ENCODE measurements around the gene ZNF687.

The ZNF687 gene

GRCh38 chr1:151312826-151313225, 30.7 kb downstream of the ZNF687 start:
- DNase-seq (ENCODE audit: low read depth in 2 of 2), result no peak

- no peak for DNase-seq (ENCODE audit: low read depth in 2 of 2)
These were observed 31.4 kb downstream of the ZNF687 start for GRCh38 chr1:151313501-151313900.

- peak; percentile 25 to 30 for DNase-seq (ENCODE audit: low read depth in 2 of 2)
These were observed 32.2 kb downstream of the ZNF687 start for GRCh38 chr1:151314137-151314875.

- no peak for DNase-seq (ENCODE audit: low read depth in 2 of 2)
These were observed 33.6 kb downstream of the ZNF687 start for GRCh38 chr1:151315565-151316235.

- DNase-seq (ENCODE audit: low read depth in 2 of 2), result no peak
These were observed 36.9 kb downstream of the ZNF687 start for GRCh38 chr1:151318975-151319374.

- DNase-seq (ENCODE audit: low read depth in 2 of 2), result no peak
These were observed 42.4 kb downstream of the ZNF687 start for GRCh38 chr1:151324390-151324930.

GRCh38 chr1:151325231-151325630, 43.1 kb downstream of the ZNF687 start:
- no peak for DNase-seq (ENCODE audit: low read depth in 2 of 2)

- DNase-seq (ENCODE audit: low read depth in 2 of 2), result no peak
These were observed 43.7 kb downstream of the ZNF687 start for GRCh38 chr1:151325646-151326429.

GRCh38 chr1:151326619-151327222, 44.6 kb downstream of the ZNF687 start:
- DNase-seq (ENCODE audit: low read depth in 2 of 2), result no peak

- peak; percentile 96 to 97 for DNase-seq (ENCODE audit: low read depth in 2 of 2)
These were observed 45.3 kb downstream of the ZNF687 start, which contains the start of gene PI4KB for GRCh38 chr1:151327223-151327902. Gene PI4KB, minus strand, starts transcription at chr1:151327416. Its CDS starts 10,935 bp downstream, at chr1:151316481.

GRCh38 chr1:151327903-151328674, 46.0 kb downstream of the ZNF687 start:
- no peak for DNase-seq (ENCODE audit: low read depth in 2 of 2)

- DNase-seq (ENCODE audit: low read depth in 2 of 2), result no peak
These were observed 52.7 kb downstream of the ZNF687 start for GRCh38 chr1:151334822-151335221.

GRCh38 chr1:151336556-151336955, 54.5 kb downstream of the ZNF687 start:
- DNase-seq (ENCODE audit: low read depth in 2 of 2), result no peak

GRCh38 chr1:151340870-151341754, 59.0 kb downstream of the ZNF687 start:
- peak; percentile 49 to 56 for DNase-seq (ENCODE audit: low read depth in 2 of 2)
